Hepatic stellate cell (primary cell): ENCODE results near the gene ICA1.

ENCODE experiments used
- DNase-seq: peaks from one replicate; pipeline ENCODE4 v3.0.0; 2011; ENCODE audit warnings: low spot score

ICA1 gene

GRCh38 chr7:8197994-8198698, 63.8 kb downstream of the ICA1 start:
- no peak for DNase-seq

DNA sequence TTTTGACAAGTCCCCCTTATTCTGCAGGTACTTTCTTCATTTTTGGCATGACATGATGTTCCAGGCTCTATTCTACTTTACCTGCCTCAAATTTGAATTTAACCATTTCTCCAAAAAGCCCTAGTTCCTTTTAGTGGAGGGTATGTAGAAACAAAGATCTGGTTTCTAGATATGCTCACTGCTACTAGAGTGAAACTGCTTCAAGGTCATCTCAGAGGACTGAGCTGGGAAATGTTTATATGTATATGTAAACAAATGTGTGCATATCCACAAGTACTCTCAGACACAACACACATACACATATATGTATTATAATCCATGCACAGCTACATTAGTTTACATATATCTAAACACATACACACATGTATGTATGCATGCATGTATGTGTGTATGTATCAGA, 69.1 kb downstream of the ICA1 start:
- DNase-seq, result no peak

DNA sequence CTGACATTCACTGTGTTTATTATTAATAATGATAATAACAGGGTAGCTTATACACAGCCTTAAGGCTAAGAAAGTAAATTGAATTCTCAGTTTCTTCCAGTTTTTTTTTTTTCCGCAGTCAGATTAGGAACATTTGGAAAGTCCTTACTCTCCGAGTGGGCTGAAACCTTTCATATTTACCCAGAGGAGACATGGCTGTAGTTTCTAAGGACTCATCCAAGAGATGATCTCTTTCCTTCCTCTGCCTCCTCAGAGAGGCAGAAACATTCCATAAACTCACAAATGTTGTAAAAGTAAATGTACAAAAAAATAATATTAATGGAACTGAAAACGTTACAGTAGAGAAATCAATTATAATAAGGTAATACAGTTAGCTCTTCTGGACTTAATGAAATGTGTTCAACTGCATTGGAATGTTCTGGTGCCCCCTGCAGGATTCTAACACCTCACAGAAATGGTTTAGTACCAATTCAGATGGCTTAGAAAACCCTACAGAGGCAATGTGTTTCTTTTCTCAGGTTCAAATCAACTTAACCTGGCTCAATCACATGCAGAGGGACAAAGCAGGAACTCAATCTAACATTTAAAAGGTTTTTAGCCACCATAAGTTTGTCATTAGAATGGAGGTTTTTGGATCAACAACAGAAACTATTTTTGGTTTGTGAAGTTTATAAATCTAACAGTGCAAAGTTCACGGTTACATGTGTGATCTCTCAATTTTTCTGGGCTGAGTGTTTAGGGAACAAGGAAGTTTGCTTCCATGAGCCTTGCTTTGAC, 71.7 kb downstream of the ICA1 start:
- peak; percentile 6 for DNase-seq

GRCh38 chr7:8189625-8190024, 72.3 kb downstream of the ICA1 start:
- no peak for DNase-seq

DNA sequence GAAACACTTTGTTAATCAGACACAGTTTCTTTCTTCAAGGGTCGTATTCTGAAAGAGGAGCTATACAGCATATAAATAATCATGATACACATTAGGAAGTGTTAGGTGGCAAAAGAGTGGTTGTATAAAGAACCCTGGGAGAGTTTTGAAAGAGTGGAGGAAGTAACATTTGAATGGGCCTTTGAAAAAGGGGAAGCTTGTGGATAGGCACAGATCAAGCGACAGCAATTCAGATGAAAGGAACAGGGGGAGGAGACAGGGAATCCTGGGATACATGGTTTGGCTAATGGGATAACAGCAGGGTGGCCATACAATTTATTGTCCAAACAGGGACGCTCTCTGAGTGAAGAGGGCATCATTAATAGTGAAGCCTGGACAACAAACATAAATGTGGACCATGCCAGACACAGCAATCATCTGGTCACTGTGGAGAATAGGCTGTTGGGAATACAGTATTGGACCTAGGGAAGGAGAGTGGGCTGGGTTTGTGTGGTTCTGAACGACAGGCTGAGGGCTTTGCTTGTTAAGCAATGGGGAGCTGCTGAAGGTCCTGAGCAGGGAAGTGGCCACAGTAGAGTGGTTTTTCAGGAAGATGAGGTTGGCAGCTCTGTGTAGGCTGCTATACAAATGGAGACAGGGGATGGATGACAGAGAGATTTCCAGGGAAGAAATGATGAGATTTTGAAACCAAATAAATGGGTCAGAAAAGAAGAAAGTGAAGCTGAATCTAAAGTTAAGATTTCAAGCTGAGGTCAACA, 75.9 kb downstream of the ICA1 start:
- DNase-seq, result no peak

DNA sequence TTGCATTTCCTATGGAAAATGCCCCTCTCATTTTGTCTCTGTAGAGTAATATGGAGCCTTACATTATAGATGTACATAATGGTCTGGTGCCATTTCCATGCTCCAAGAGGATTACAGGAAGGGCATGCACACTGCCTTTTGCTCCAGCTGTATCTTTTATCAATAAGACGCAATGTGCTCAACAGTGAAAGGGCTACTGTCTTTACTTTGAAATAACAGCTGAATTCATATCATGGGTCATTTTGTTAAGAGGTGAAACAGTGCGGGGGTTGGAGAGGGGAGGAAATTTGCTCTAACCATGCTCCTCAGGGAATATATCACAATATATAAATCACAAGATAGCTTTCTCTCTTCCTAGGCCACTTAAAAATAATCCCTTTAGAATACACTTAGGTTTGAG, 77.7 kb downstream of the ICA1 start:
- DNase-seq, result no peak

- no peak for DNase-seq
Measured at GRCh38 chr7:8179486-8179885, 82.5 kb downstream of the ICA1 start.

DNA sequence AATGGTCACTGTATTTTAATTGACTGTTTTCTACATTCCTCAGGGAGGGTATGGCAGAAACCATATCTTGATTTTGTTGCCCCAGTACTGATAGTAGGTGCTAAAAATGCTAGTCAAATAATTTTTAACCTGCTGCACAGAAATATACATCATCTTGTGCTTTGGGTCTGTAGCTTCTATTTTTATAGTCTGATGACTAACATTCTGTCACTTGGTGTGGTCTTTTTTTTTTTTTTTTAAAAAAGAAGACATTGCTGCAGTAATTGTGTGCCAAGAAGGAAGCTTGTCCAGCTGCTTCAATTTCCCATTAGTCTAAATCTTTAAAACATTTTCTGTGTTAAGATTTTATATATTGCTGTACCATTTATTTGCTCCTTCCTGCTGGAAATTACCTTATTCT, 83.6 kb downstream of the ICA1 start:
- no peak for DNase-seq

- no peak for DNase-seq
Measured at GRCh38 chr7:8177109-8177933, 84.6 kb downstream of the ICA1 start.

DNA sequence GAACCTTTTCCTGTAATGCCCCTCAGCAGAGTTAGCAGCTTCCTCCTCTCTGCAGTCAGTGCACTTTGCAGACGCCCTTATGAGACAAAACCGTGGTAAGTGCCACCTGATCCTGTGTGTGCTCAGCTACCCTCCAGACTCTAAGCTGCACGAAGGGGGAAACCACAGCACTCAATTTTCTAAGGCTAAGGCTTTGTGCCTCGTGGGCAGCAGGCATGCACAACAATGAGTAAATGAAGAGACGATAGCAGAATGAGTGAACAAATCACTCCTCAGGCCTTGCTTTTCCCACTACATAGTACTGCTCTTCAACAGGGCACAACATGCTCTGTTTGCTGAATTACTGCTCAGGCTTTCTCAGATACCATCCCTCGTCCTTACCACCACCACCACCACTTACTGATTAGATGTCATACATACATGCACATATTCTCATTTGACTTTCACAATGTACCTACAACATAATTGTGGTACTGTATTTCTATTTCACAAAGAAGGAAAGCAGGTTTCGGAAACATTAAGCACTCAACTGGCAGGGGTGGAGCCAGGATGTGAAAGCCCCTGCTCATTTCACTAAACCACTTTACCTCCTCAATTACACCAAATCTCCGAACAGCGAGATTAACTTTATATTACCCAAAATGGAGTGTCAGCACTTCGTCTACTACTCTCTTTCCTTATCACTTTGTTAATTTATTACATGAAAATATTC, 85.4 kb downstream of the ICA1 start:
- no peak for DNase-seq

DNA sequence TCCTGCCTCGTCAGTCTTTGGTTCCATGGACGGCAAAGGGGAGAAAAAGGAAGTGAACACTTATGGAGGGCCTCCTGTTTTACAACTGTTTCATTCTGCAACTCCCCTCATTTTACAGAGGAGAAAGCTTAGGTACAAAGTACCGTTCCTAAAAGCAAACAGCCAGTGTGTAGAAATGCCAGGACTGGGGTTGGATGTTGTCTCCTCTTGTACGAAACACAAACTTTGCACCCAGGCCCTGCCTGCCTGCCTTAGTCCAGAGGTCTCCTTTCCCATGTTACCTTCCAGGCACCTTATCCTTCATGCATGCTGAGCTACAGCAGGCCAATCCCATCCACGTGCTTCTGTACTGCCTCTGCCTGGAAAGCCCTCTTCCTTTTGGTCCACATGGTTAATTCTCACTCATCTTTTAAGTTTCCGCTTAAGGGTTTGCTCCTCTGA, 86.0 kb downstream of the ICA1 start:
- DNase-seq, result no peak

- no peak for DNase-seq
Measured at GRCh38 chr7:8172372-8173354, 89.3 kb downstream of the ICA1 start.

DNA sequence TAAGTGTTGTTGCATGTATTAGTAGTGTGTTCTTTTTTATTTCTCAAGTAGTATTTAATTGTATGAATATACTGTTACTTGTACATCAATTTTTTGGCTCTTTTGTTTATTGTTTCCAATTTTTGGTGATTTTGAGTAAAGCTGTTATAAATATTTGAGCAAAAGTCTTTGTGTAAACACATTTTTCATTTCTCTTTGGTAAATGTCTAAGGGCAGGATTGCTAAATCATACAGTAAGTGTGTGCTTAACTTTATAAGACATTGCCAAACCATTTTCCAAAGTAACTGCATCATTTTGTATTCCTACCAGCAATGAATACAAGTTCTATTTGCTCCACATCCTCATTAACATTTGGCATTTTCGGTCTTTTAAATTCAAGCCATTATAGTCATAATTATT, 92.8 kb downstream of the ICA1 start:
- no peak for DNase-seq

GRCh38 chr7:8168336-8168735, 93.6 kb downstream of the ICA1 start:
- DNase-seq, result no peak

GRCh38 chr7:8165150-8165549, 96.8 kb downstream of the ICA1 start:
- DNase-seq, result no peak

GRCh38 chr7:8162181-8162580, 99.8 kb downstream of the ICA1 start:
- DNase-seq, result no peak

GRCh38 chr7:8161364-8161828, 100.6 kb downstream of the ICA1 start:
- no peak for DNase-seq

DNA sequence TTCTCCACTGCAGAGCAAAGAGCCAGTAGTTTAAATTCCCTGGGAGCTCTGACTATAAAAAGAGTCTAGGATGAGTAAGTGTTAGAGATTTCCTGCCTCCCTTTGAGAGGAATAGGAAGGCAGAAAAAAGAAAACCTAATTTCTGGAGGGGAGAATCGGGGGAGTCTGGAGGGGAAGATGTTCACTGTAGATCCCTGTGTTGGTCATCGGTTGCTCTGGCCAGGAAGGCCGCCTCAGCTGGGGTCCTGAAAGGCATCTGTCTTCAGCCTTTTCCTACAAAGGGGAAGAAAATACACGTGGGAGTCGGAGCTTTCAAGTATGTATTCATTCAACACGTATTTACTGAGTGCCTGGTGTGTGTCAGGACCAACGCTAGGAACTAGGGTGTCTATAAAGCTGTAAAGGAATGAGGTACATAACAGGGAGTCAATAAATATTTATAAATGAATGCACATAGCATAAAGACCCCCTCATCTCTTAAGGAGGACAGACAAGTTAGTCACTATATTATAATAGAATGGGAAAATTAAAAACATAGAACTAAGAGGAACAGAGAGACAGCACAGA, 101.1 kb downstream of the ICA1 start:
- no peak for DNase-seq

- DNase-seq, result no peak
Measured at GRCh38 chr7:8160250-8160649, 101.7 kb downstream of the ICA1 start.

GRCh38 chr7:8159595-8159994, 102.4 kb downstream of the ICA1 start:
- no peak for DNase-seq
